NOMO-1 treated with dmso at 0.1 percent for 144 hours (cell line): Measurements from ENCODE around the gene NEK11.

Source experiments
- DNase-seq: peaks from one replicate; lab custom pipeline; 2025; ENCODE audit not compliant: unreplicated experiment; lab: John Stamatoyannopoulos, UW

NEK11 gene

DNA sequence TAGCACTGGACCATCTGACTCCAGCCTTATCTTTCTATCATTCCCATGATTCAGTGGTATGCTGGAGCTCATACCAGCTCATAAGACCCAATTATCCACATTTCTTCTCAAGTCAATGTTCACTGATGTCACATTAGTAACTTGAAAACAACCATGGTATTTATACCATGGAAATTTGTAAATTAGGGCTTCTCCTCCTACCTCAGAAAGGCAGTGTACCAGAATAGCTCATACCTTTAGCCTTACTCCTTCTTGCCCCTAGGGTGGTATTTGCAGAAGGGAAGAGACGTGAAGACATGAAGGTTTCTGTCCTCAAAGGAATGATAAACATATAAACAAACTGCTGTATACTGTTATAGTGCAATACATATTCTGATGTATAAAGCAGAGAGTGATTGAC lies 114.2 kb downstream of the NEK11 start:
- DNase-seq = no peak

- DNase-seq = no peak
Measured at GRCh38 chr3:131141770-131142169, 115.1 kb downstream of the NEK11 start.

DNA sequence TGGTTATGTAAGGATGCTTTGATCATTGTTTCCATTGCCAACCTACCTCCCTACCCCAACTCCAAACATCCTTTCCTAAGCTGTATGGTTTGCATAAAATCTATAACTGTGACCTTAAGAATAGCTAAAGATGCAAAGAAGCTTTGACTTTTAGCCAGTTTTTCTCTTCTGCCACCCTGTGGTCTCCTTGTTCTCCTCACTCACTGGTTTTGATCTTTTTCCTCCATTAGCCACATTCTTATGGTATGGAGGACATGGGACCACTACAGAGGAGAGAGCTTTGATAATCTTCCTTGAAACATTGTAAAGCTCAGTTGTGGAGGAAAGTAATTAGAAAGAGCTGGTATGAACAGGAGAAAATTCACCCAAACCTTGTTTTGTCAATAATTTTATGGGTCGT lies 115.9 kb downstream of the NEK11 start:
- DNase-seq = no peak

DNA sequence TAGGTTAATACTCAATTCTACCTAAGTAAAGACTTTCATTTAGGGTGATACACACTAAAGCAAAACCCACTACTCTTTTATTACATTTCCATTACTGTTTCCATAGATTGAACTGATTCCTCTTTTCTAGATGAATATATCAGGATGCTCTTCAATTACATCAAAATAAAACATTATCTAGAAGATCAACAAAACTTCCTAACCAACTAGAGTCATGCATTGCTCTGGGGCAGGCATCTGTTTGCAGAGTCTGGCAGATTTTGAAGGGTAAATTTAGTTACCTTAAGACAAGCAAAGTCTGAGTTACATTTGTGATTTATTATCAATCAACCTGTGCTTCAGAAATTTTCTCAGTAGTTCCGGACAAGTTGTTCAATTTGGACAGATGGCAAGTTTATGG lies 117.1 kb downstream of the NEK11 start:
- DNase-seq = no peak

- no peak for DNase-seq
Measured at GRCh38 chr3:131147534-131147933, 120.9 kb downstream of the NEK11 start.

DNA sequence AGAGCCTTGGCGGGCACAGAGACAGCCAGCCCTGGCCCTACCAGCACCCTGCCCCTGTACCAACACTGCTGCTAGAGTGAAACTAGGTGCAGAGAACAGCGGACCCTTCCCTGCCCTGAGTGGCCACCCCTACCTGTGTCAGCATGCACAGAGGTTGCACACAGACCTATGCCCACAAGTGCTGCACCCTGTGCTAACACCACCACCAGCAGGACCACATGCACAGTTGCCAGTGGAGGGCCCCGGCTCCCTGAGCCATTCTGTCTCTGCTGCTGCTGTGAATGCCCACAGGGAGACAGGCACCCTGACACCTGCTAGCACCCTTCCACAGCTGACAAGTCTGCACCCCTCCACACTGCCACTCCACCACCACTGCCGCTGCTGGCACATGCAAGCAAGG lies 131.8 kb downstream of the NEK11 start:
- no peak for DNase-seq

DNA sequence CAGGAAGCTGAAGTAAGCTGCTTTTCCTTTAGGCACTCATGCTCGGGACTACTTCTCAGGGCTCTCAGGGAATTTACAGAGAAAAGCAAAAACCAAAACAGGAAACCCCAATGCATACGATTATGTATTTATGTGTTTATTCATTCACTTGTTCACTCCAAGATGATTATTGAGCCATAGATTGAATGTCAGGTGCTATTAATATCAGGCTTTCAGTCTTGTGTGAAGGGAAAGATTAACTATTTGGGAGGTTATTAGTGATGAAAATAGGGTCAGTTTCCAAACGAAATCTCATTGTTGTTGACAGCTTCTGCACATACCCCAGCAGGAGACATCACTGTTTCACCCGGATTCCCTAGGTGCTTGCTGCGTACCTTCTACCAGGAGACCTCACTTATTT lies 135.8 kb downstream of the NEK11 start:
- DNase-seq = no peak

GRCh38 chr3:131167867-131168266 lies 141.2 kb downstream of the NEK11 start:
- DNase-seq = no peak

DNA sequence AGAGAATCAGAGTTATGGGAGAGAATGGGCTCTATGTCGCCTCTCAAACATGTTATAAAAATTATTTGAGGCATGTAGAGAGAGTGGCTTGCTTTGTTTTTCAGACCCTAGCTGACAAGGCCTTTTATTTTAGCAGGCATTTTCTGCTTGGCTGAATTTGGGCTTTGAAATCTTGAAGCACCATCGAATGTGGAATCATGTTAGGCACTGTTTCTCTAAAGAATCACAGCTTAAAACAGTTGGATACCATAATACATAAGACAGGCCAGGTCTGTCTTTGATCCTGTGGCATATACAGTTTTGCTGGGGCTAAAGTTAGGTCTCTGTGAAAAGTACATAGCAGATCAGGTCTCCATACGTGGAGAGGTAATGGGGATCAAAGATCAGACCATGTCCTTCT lies 142.7 kb downstream of the NEK11 start:
- DNase-seq = no peak

DNA sequence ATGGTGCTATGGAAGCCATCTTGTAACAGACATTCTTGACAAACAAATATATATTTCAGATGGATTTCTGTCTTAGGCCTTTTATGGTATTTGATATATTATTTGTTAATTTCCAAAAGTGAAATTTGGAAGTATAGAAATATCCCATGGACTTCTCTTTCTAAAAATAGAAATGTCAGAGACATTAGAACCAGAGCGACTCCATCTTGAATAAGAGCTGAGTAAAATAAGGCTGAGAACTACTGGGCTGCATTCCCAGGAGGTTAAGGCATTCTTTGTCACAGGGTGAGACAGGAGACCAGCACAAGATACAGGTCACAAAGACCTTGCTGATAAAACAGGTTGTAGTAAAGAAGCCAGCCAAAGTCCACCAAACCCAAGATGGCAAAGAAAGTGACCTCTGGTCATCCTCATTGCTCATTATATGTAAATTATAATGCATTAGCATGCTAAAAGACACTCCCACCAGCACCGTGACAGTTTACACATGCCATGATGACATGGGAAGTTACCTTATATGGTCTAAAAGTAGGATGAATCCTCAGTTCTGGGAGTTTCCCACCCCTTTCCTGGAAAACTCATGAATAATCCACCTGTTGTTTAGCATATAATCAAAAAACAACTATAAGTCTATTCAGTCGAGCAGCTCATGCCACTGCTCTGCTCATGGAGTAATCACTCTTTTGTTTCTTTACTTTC lies 146.0 kb downstream of the NEK11 start:
- DNase-seq = no peak

DNA sequence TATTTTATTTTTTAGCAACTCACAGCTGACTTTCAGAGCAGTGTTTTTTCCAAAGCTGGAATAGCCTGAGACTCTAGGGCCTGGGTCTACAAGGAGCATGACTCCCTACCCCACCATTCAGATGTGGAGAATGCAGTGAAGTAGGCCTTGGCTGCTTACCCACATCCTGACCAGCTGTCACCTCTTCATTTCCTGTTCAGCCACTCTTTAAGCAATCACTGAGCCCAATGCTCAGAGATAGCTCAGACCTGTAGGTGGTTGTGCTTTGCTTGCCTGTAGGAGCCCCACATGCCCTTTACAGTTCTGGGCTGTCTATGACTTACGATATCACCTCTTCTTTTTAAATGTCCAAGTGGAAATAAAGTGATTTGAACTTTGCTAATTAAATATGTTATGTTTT lies 148.1 kb downstream of the NEK11 start:
- no peak for DNase-seq

DNA sequence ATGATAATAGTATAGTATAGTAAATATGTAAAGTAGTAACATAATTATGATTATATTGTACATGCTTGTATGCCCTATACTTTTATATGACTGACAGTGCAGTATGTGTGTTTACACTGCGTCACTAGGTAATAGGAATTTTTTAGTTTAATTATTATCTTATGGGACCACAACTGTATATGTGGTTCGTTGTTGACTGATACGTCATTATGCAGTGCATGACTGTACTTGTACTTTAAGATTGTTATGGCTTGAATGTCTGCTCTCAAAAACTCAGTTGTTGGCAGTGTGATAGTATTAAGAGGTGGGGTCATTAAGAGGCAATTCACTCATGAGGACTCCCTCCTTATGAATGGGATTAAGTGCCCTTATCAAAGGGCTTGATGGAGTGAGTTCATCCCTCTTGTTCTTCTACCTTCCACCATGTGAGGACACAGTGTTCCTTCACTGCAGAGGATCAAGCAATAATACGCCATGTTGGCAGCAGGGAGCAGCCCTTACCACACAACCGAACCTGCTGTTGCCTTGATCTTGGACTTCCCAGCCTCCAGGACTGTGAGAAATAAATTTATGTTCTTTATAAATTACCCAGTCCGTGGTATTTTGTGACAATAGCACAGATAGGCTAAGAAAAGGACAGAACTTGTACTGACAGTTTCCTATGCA lies 152.2 kb downstream of the NEK11 start:
- DNase-seq = no peak

DNA sequence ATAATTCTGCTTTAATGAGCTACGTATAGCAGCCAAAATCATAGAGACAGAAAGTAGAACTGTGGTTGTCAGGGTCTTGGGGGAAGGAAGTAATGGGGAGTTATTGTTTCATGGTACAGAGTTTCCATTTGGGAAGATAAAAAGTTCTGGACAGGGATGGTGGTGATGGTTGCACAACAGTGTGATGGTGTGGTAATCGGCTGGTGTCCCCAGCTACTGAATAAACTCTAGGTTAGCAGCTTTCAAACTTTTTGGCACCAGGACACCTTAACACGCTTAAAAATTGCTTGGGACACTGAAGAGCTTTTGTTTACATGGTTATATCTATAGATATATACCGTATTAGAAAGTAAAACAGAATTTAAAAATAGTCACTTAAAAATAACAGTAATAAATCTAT lies 166.0 kb downstream of the NEK11 start:
- no peak for DNase-seq

GRCh38 chr3:131193641-131194238 lies 167.1 kb downstream of the NEK11 start:
- no peak for DNase-seq

DNA sequence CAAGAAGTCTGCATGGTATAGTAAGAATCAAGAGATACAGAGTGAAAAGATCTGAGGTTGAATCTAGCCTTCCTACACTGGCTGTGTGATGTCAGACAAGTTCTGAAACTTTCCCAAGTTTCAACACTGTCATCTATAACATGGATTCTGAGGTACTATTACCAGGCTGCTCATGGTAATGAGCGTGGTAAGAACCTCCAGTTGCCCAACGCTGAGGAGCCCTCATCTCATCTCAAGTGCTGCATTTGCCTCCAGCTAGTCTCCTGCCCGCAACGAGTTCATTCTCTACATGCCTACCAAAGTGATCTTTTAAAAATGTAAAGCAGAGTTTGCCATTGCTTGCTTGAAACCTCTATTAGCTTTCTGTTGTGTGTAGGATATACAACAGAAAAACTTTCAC lies 168.1 kb downstream of the NEK11 start:
- no peak for DNase-seq

DNA sequence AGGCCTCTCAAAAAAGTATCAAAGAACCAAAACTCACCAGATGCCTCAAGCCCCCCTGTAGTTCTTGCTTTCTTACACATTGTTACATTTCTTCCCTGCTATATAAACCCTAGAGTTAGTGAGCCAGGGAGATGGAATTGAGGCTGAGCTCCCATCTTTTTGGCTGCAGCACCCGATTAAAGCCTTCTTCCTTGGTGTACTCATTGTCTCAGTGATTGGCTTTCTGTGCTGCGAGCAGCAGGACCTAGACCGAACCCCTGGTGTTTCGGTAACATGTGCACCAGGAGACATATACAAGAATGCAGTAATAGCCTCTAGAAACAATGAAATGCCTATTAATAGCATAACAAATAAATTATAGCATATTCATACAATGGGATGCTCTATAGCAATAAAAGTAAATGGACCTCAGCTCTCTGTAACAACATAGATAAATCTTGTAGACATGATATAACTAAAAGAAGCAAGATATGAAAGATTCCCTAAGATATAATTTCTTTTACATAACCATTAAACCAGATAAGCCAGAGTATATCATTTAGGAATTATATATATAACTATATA lies 174.0 kb downstream of the NEK11 start:
- DNase-seq = no peak

- DNase-seq = no peak
Measured at GRCh38 chr3:131216330-131216729, 189.7 kb downstream of the NEK11 start.

DNA sequence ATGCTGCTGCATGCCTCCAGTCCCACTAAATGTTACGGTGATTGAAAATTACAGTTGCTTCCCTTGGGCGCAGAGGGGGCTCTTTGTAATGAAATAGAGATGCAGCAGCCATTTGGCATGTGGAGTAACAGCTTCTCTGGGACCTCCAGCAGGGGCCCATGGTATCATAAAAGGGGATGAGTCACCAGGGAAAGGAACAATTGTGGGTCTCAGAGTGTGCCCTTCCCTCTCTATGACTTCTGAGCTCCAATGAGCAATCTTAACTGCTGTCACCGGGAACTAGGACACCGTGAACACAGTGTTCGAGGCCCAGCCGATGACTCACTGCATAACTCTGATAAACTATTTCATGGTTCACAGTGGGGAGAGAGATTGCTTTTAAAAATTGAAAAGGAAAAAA lies 190.1 kb downstream of the NEK11 start:
- no peak for DNase-seq

DNA sequence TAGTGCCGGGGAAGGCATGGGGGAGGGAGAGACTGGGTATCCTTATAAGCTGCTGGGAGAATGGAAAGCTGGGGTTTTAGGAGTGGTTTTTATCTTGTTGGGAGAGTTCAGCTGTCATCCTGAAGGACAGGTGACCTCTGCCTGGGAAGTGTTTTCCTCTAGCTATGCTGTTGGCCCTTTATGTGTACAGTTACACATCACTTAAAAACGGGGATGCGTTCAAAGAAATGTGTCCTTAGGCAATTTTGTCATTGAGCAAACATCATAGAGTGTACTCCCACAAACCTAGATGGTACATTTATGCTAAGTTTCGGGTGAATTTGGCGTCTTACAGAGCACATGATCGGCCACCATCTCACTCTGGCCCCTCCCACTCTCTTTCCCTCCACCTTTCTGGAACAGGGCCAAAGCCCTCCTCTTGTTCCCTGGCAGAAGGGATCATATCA lies 190.6 kb downstream of the NEK11 start:
- DNase-seq = no peak

GRCh38 chr3:131218196-131218595 lies 191.5 kb downstream of the NEK11 start:
- DNase-seq = no peak

GRCh38 chr3:131221731-131222130 lies 195.1 kb downstream of the NEK11 start:
- no peak for DNase-seq

GRCh38 chr3:131222599-131222998 lies 195.9 kb downstream of the NEK11 start:
- DNase-seq = no peak
